Activated CD4-positive, alpha-beta memory T cell treated with anti-CD3 and anti-CD28 coated beads, Interleukin-2, amount 10 ng/mL, durations not matched to agents 7 days and 5 days (primary cell): ENCODE measurements around the gene CDS2. TPM values are rescaled to one million over a fixed set of nuclear protein-coding genes. Genes with fewer than 3 reads are reported as not detected.

Experiments
- CTCF ChIA-PET: fragments of 350-600 bp; sonication (Branson Sonifier 250); formaldehyde crosslinking; loops from one replicate; lab custom pipeline; 2021; ENCODE audit warnings: antibody characterized with exemption, inconsistent platforms; lab: Charles Lee
- POLR2A ChIA-PET: fragments of 350-600 bp; sonication (Branson Sonifier 250); formaldehyde crosslinking; loops from one replicate; lab custom pipeline; 2021; ENCODE audit warnings: antibody characterized with exemption; lab: Charles Lee
- DNase-seq: peaks from one replicate; pipeline ENCODE4 v3.0.0-alpha.2; 2020
- H3K27ac Mint-ChIP-seq: one replicate; pipeline ENCODE4 v1.8.0; 2021; ENCODE audit warnings: mild to moderate bottlenecking, mixed read lengths
- H3K27me3 Mint-ChIP-seq: one replicate; pipeline ENCODE4 v1.8.0; 2021; ENCODE audit warnings: mixed read lengths
- H3K36me3 Mint-ChIP-seq: one replicate; pipeline ENCODE4 v1.8.0; 2021; ENCODE audit warnings: low read depth, mixed read lengths
- H3K4me1 Mint-ChIP-seq: one replicate; pipeline ENCODE4 v1.8.0; 2021; ENCODE audit warnings: mixed read lengths
- H3K4me3 Mint-ChIP-seq: one replicate; pipeline ENCODE4 v1.8.0; 2021; ENCODE audit warnings: mild to moderate bottlenecking, mixed read lengths
- H3K9me3 Mint-ChIP-seq: one replicate; pipeline ENCODE4 v1.8.0; 2021; ENCODE audit warnings: mixed read lengths
- total RNA-seq, 2 experiments: library from RNA; stranded (reverse); gene quantifications; one replicate each; pipeline ENCODE4 v1.2.3, GENCODE V29; 2021

Gene CDS2
- total RNA-seq, 2 experiments from 2014 or later = 67.4 to 68.2 TPM

- no peaks in the 10 kb centered on the region for H3K9me3 Mint-ChIP-seq
- H3K27ac Mint-ChIP-seq = no peak overlapping the region
- ChIA-PET POLR2A (interaction anchor here (4.7 kb wide), 1 partner anchor 63 kb away, joined by 53 read pairs; the partner anchor contains the start of gene CDS2), CTCF (interaction anchor here (0.6 to 4.7 kb wide), 5 partner anchors 15 to 63 kb away, joined by 3 to 141 read pairs (median 4); partner anchors contain the start of gene CDS2)
- peaks cover 28% of the 10 kb centered on the region for H3K4me1 Mint-ChIP-seq
- peaks cover 37% of the 10 kb centered on the region for H3K36me3 Mint-ChIP-seq
- DNase-seq = no peak
- no peak overlapping the region for H3K4me3 Mint-ChIP-seq
- no peaks in the 10 kb centered on the region for H3K27me3 Mint-ChIP-seq
These were observed 63.1 kb downstream of the CDS2 start for GRCh38 chr20:5189917-5190316.

GRCh38 chr20:5190444-5190843 lies 63.6 kb downstream of the CDS2 start:
- ChIA-PET POLR2A (interaction anchor here (4.7 kb wide), 1 partner anchor 64 kb away, joined by 53 read pairs; the partner anchor contains the start of gene CDS2), CTCF (interaction anchor here (0.6 to 4.7 kb wide), 5 partner anchors 16 to 63 kb away, joined by 3 to 141 read pairs (median 4); partner anchors contain the start of gene CDS2)
- H3K27me3 Mint-ChIP-seq = no peaks in the 10 kb centered on the region
- H3K36me3 Mint-ChIP-seq = peaks cover 39% of the 10 kb centered on the region
- H3K4me1 Mint-ChIP-seq = peaks cover 28% of the 10 kb centered on the region
- H3K4me3 Mint-ChIP-seq = no peak overlapping the region
- no peak overlapping the region for H3K27ac Mint-ChIP-seq
- DNase-seq = no peak
- H3K9me3 Mint-ChIP-seq = no peaks in the 10 kb centered on the region

GRCh38 chr20:5191829-5192569 lies 65.2 kb downstream of the CDS2 start:
- peaks cover 32% of the 10 kb centered on the region for H3K36me3 Mint-ChIP-seq
- ChIA-PET POLR2A (interaction anchor here (1.1 to 4.7 kb wide), 3 partner anchors 10 to 65 kb away, joined by 3 to 53 read pairs (median 3); partner anchors contain the start of gene CDS2), CTCF (interaction anchor here (0.7 to 4.7 kb wide), 18 partner anchors 10 to 378 kb away, joined by 3 to 141 read pairs (median 7); partner anchors contain the start of genes CDS2 and PCNA)
- H3K27me3 Mint-ChIP-seq = no peaks in the 10 kb centered on the region
- H3K4me3 Mint-ChIP-seq = no peak overlapping the region
- no peaks in the 10 kb centered on the region for H3K9me3 Mint-ChIP-seq
- DNase-seq = peak; percentile 48
- H3K27ac Mint-ChIP-seq = peak overlapping the region; percentile 60
- peaks cover 28% of the 10 kb centered on the region for H3K4me1 Mint-ChIP-seq

GRCh38 chr20:5192570-5193431 lies 66.0 kb downstream of the CDS2 start:
- H3K36me3 Mint-ChIP-seq = peaks cover 32% of the 10 kb centered on the region
- no peaks in the 10 kb centered on the region for H3K27me3 Mint-ChIP-seq
- H3K4me3 Mint-ChIP-seq = peak overlapping the region; percentile 10
- peak overlapping the region; percentile 60 for H3K27ac Mint-ChIP-seq
- H3K4me1 Mint-ChIP-seq = peaks cover 28% of the 10 kb centered on the region
- H3K9me3 Mint-ChIP-seq = no peaks in the 10 kb centered on the region
- ChIA-PET POLR2A (interaction anchor here (1.1 to 4.7 kb wide), 3 partner anchors 11 to 66 kb away, joined by 3 to 53 read pairs (median 3); partner anchors contain the start of gene CDS2), CTCF (interaction anchor here (0.6 to 4.7 kb wide), 18 partner anchors 11 to 379 kb away, joined by 3 to 141 read pairs (median 7); partner anchors contain the start of genes CDS2 and PCNA)
- no peak for DNase-seq

GRCh38 chr20:5195655-5196054 lies 68.8 kb downstream of the CDS2 start:
- ChIA-PET CTCF (interaction anchor here (1.0 to 1.5 kb wide), 2 partner anchors 10 to 13 kb away, joined by 3 to 9 read pairs; no protein-coding TSS in a partner anchor), POLR2A (no interaction called here)
- Mint-ChIP-seq H3K27ac (no peak overlapping the region), H3K4me3 (no peak overlapping the region), H3K9me3 (no peaks in the 10 kb centered on the region), H3K4me1 (peaks cover 28% of the 10 kb centered on the region), H3K27me3 (no peaks in the 10 kb centered on the region), H3K36me3 (peaks cover 36% of the 10 kb centered on the region)
- no peak for DNase-seq

GRCh38 chr20:5196149-5196548 lies 69.3 kb downstream of the CDS2 start:
- Mint-ChIP-seq H3K27ac (no peak overlapping the region), H3K4me3 (no peak overlapping the region), H3K4me1 (peaks cover 25% of the 10 kb centered on the region), H3K36me3 (peaks cover 33% of the 10 kb centered on the region), H3K9me3 (no peaks in the 10 kb centered on the region), H3K27me3 (no peaks in the 10 kb centered on the region)
- DNase-seq = no peak
- CTCF ChIA-PET = interaction anchor here (1.5 kb wide), 1 partner anchor 9 kb away, joined by 9 read pairs; no protein-coding TSS in a partner anchor
- POLR2A ChIA-PET = no interaction called here

GRCh38 chr20:5197270-5197827 lies 70.5 kb downstream of the CDS2 start:
- DNase-seq = no peak
- no peak overlapping the region for H3K4me3 Mint-ChIP-seq

GRCh38 chr20:5197847-5198650 lies 71.2 kb downstream of the CDS2 start:
- Mint-ChIP-seq H3K27ac (no peak overlapping the region), H3K4me1 (peaks cover 6% of the 10 kb centered on the region), H3K4me3 (no peak overlapping the region), H3K27me3 (no peaks in the 10 kb centered on the region), H3K36me3 (peaks cover 24% of the 10 kb centered on the region), H3K9me3 (no peaks in the 10 kb centered on the region)
- ChIA-PET POLR2A (interaction anchor here (0.8 to 1.7 kb wide), 2 partner anchors 82 to 84 kb away, joined by 3 to 4 read pairs; no protein-coding TSS in a partner anchor), CTCF (interaction anchor here (1.1 kb wide), 1 partner anchor 24 kb away, joined by 4 read pairs; no protein-coding TSS in a partner anchor)
- DNase-seq = no peak

More at GRCh38 chr20:5197270-5197827, 70.5 kb downstream of the CDS2 start:
- Mint-ChIP-seq H3K36me3 (peaks cover 26% of the 10 kb centered on the region), H3K27ac (no peak overlapping the region), H3K27me3 (no peaks in the 10 kb centered on the region), H3K9me3 (no peaks in the 10 kb centered on the region), H3K4me1 (peaks cover 13% of the 10 kb centered on the region)
- ChIA-PET POLR2A (interaction anchor here (1.7 kb wide), 1 partner anchor 82 kb away, joined by 4 read pairs; no protein-coding TSS in a partner anchor), CTCF (no interaction called here)

- Mint-ChIP-seq H3K27ac (no peak overlapping the region), H3K9me3 (no peaks in the 10 kb centered on the region), H3K4me1 (peaks cover 1% of the 10 kb centered on the region), H3K4me3 (no peak overlapping the region), H3K27me3 (no peaks in the 10 kb centered on the region), H3K36me3 (peaks cover 24% of the 10 kb centered on the region)
- ChIA-PET POLR2A (interaction anchor here (0.8 to 1.7 kb wide), 2 partner anchors 83 to 84 kb away, joined by 3 to 4 read pairs; no protein-coding TSS in a partner anchor), CTCF (interaction anchor here (1.1 kb wide), 1 partner anchor 24 kb away, joined by 4 read pairs; no protein-coding TSS in a partner anchor)
- no peak for DNase-seq
These were observed 71.8 kb downstream of the CDS2 start for GRCh38 chr20:5198651-5198924.

GRCh38 chr20:5203380-5203779 lies 76.6 kb downstream of the CDS2 start:
- Mint-ChIP-seq H3K4me1 (no peaks in the 10 kb centered on the region), H3K27me3 (no peaks in the 10 kb centered on the region), H3K9me3 (no peaks in the 10 kb centered on the region), H3K4me3 (no peak overlapping the region), H3K27ac (no peak overlapping the region), H3K36me3 (peaks cover 12% of the 10 kb centered on the region)
- ChIA-PET CTCF (interaction anchor here (1.0 to 12.0 kb wide), 4 partner anchors 11 to 245 kb away, joined by 4 to 109 read pairs (median 12); no protein-coding TSS in a partner anchor), POLR2A (interaction anchor here (1.4 kb wide), 1 partner anchor 8 kb away, joined by 3 read pairs; no protein-coding TSS in a partner anchor)
- DNase-seq = no peak
